HepG2 (cell line): Measurements from ENCODE around the gene TPST1. TPM values are rescaled to one million over a fixed set of nuclear protein-coding genes. Genes with fewer than 3 reads are reported as not detected.
A peak's percentile ranks its signal among the peaks of the same experiment; 100 is the strongest.

Experiments used
- CREBL2 ChIP-seq: sonication (generic); formaldehyde crosslinking; IDR thresholded peaks from 2 replicates; pipeline ENCODE4 v1.8.1; 2023; ENCODE audit warnings: missing genetic modification reagents, mild to moderate bottlenecking, borderline replicate concordance
- ETS1 ChIP-seq: sonication (generic); formaldehyde crosslinking; IDR thresholded peaks from 2 replicates; pipeline ENCODE4 v1.4.0; 2020; ENCODE audit warnings: missing genetic modification reagents
- HNF1A ChIP-seq, 2 experiments: sonication (generic) in 1 of 2; formaldehyde crosslinking in 1 of 2; IDR thresholded peaks; 2 replicates each; pipeline versions ENCODE4 v1.4.0 to v1.6.1; 2016 to 2020; ENCODE audit warnings: borderline replicate concordance in 1 of 2, low read depth in 1 of 2, mild to moderate bottlenecking in 1 of 2, missing genetic modification reagents in 1 of 2
- MIER2 ChIP-seq: IDR thresholded peaks from 2 replicates; pipeline ENCODE4 v1.6.1; 2016; ENCODE audit warnings: missing biosample characterization, missing genetic modification reagents
- SNAPC4 ChIP-seq: sonication (generic); formaldehyde crosslinking; IDR thresholded peaks from 2 replicates; pipeline ENCODE4 v1.4.0; 2020; ENCODE audit warnings: mild to moderate bottlenecking, missing genetic modification reagents
- SYNCRIP ChIP-seq: fragments of 200-400 bp; formaldehyde crosslinking; IDR thresholded peaks from 2 replicates; pipeline ENCODE4 v1.6.1; 2018; ENCODE audit warnings: mild to moderate bottlenecking, low read depth, low read length; ENCODE audit not compliant: insufficient read depth
- THYN1 ChIP-seq: sonication (generic); formaldehyde crosslinking; IDR thresholded peaks from 2 replicates; pipeline ENCODE4 v1.8.1; 2023; ENCODE audit warnings: low read depth, mild to moderate bottlenecking, moderate library complexity, missing genetic modification reagents, borderline replicate concordance
- TRAFD1 ChIP-seq: sonication (generic); formaldehyde crosslinking; IDR thresholded peaks from 2 replicates; pipeline ENCODE4 v1.5.1; 2020; ENCODE audit warnings: missing genetic modification reagents, mild to moderate bottlenecking, borderline replicate concordance
- ZKSCAN5 ChIP-seq: sonication (generic); formaldehyde crosslinking; IDR thresholded peaks from 2 replicates; pipeline ENCODE4 v1.5.1; 2020; ENCODE audit warnings: mild to moderate bottlenecking, missing genetic modification reagents
- ZNF143 ChIP-seq: sonication (generic); formaldehyde crosslinking; IDR thresholded peaks from 2 replicates; pipeline ENCODE4 v1.4.0; 2020; ENCODE audit warnings: missing genetic modification reagents
- ZNF30 ChIP-seq: sonication (generic); formaldehyde crosslinking; IDR thresholded peaks from 2 replicates; pipeline ENCODE4 v1.5.0; 2020; ENCODE audit warnings: mild to moderate bottlenecking, missing genetic modification reagents
- ZNF558 ChIP-seq: sonication (generic); formaldehyde crosslinking; IDR thresholded peaks from 2 replicates; pipeline ENCODE4 v1.9.0; 2022; ENCODE audit warnings: mild to moderate bottlenecking, missing genetic modification reagents, borderline replicate concordance
- ZSCAN9 ChIP-seq: IDR thresholded peaks from 2 replicates; pipeline ENCODE4 v1.6.1; 2016; ENCODE audit warnings: borderline replicate concordance
- polyA plus RNA-seq, 8 experiments: library from polyadenylated mRNA; depleted of rRNA in 3 of 8; stranded (reverse) in 7 of 8; unstranded in 1 of 8; fragments of >200 nt; fragmentation: Illumina TruSeq in 4 of 8; extraction: Trizol in 4 of 8; gene quantifications; 2 replicates each; pipeline versions ENCODE4 v1.2.1 to v1.2.3, GENCODE V29; 2011 to 2016; ENCODE audit warnings: low read depth in 4 of 8, missing spikeins in 1 of 8, mixed read lengths in 1 of 8; ENCODE audit not compliant: insufficient read depth in 1 of 8
- total RNA-seq, 5 experiments: library from RNA; depleted of rRNA; stranded (reverse); fragments of >200 nt; fragmentation: Illumina TruSeq; extraction: Trizol; gene quantifications; 2 replicates each; pipeline ENCODE4 v1.2.3, GENCODE V29; 2016; ENCODE audit warnings: low read depth in 1 of 5

Gene TPST1
- total and polyA plus RNA-seq, 2 of the 13 experiments (the other 11 are each of a cell fraction or from before 2014, with no cell fraction given), result 24.3 to 34.1 TPM

- TF ChIP-seq SNAPC4 (no peak), THYN1 (no peak), CREBL2 (CRISPR knock-in tag) (no peak), ETS1 (CRISPR knock-in tag) (no peak), SYNCRIP (no peak), ZNF30 (CRISPR knock-in tag) (no peak), ZNF143 (CRISPR knock-in tag) (no peak; the same call in 1 of the 2 replicates), MIER2 (CRISPR knock-in tag) (0 out of 2 replicates have a peak, but pooled peaks have one; percentile 38), ZSCAN9 (peak; percentile 81; the same call in 1 of the 2 replicates), TRAFD1 (CRISPR knock-in tag) (no peak), ZKSCAN5 (CRISPR knock-in tag) (no peak), ZNF558 (CRISPR knock-in tag) (no peak; the same call in 1 of the 2 replicates), HNF1A (IDR thresholded peaks at IDR 0.05; ENCODE audit: low read depth) (no peak), HNF1A (CRISPR knock-in tag; IDR thresholded peaks at IDR 0.05; ENCODE audit: borderline replicate concordance) (no peak; the same call in 1 of the 2 replicates)
Measured at GRCh38 chr7:66204822-66205740, at the start of gene TPST1 (continued).
